Measurements from ENCODE around the gene SPAAR.
"Not testable (repeated sequence)": the region's sequence is repeated elsewhere in the genome, so short reads cannot be mapped to it uniquely, and the experiment has no call there.

Gene SPAAR

DNA sequence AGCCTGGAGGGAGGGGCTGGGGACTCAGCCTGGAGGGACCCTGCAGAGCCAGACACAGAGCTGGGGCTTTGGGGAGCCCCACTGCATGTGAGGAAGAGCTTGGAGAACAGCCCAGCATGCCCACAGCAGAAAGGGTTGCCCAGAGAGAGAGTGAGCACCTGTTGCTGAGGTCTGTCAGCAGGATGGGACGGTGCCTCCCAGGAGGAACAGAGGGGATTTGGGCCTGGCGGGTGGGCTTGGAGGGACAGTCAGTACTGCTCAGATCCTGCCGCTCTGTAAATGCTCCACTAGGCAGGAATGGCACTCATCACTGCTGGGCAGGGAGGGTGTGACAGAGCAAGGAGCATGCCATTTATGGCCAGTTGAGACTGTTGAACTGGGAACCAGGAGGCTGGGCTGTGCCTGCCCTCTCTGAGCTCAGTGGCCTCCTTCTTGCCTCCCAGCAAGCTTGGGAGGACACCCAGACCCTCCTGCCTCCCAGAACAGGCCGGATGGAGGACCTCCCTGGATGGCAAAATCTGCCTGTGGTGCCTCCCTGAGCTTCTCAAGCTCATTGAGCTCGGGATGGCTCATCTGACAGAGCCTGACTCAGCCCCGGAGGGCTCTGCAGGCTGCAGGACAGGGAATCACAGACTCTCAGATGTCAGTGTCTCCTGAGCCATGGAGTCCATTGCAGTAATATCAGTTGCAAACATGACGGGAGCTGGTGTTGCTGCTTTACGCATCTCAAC is 4.1 kb upstream of the SPAAR start:
- DNase-seq, result no peak

DNA sequence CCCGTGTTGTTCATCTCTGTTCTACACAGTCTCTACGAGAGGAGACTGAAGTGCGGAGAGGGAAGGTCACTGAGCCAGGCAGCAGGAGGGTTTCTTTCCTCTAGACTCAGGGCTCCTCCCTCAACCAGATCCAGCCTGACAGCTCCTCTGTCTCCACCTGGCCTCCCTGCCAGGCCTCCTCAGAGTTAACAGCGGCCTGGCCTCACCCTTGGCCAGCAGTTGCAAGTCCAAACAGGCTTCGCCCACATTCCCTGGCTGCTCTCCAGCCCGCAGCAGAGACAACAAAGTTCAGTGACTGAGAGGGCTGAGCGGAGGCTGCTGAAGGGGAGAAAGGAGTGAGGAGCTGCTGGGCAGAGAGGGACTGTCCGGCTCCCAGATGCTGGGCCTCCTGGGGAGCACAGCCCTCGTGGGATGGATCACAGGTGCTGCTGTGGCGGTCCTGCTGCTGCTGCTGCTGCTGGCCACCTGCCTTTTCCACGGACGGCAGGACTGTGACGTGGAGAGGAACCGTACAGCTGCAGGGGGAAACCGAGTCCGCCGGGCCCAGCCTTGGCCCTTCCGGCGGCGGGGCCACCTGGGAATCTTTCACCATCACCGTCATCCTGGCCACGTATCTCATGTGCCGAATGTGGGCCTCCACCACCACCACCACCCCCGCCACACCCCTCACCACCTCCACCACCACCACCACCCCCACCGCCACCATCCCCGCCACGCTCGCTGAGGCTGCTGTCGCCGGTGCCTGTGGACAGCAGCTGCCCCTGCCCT is 3.2 kb upstream of the SPAAR start, which contains the start of gene HRCT1:
Gene HRCT1, plus strand, starts transcription at position 291 of the 768 bp plus-strand sequence. Its CDS starts 86 bp downstream, at position 377.
- no peak for DNase-seq

DNA sequence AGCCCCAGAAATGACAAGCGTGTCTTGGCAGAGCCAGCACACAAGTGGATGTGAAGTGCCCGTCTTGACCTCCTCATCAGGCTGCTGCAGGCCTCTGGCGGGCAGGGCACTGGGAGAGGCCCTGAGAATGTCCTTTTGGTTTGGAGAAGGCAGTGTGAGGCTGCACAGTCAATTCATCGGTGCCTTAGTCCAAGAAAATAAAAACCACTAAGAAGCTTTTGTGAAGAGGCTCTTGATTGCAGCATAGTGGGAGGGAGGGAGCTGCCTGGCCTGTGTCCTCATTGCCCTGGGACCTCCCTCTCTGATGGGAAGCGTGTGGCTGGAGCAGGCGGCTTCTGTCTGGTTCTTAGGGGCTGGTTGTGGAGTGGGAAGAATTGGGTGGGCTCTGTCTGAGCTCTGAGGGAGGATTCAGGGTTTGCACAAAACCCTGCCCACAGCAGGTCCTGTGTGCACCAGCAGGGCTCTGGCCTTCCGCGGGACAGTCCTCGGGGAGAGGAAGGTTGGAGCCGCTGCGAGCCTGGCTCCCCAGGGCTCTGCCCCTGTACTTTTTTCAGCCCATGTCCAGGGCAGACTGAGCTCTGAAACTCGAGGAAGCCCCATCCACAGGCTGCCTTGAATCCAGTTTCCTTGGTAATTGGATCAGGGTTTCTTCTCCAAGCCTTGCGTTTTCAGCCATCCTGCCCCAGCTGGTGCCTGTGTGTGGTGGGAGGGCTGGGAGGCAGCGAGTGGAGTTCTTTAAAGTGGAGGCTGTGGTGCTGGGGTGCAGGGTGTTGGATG is 2.2 kb upstream of the SPAAR start:
- no peak for DNase-seq

DNA sequence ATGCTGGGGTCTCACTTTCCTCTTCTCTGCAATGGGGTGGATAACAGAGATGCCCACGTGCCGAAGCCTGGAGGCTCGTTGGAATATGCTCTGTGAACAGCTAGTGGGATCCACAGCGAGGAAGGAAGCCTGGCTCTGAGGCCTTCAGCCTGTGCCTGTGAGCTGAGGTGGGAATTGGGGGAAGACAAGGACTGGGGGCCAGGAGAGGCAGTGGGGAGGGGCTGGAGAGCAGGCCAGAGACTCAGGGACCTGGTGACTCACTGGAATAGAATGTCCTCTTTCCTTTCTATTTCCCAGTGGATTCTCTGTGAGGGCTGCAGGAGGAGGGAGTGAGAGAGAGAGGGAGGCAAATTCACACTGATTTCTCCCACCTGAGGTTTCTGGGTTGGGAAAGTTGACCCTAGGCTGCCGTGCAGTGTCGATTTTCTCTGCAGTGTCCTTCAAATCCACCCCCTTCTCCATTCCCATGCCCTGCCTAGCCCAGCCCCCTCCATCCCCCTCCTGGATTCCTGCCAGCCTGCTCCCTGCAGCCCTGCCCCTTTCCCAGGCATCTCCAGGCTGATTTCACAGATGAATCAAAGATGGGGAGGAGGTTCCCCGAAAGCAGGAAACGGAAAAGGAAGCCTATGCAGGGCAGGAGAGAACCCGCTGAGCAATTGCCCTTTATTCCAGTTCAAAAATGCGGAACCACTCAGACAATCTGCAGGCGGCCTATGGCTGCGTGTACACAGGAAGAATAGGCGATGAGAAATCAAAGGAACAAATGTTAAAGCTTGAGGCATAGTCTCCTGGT is 1.4 kb upstream of the SPAAR start:
- DNase-seq, result no peak

DNA sequence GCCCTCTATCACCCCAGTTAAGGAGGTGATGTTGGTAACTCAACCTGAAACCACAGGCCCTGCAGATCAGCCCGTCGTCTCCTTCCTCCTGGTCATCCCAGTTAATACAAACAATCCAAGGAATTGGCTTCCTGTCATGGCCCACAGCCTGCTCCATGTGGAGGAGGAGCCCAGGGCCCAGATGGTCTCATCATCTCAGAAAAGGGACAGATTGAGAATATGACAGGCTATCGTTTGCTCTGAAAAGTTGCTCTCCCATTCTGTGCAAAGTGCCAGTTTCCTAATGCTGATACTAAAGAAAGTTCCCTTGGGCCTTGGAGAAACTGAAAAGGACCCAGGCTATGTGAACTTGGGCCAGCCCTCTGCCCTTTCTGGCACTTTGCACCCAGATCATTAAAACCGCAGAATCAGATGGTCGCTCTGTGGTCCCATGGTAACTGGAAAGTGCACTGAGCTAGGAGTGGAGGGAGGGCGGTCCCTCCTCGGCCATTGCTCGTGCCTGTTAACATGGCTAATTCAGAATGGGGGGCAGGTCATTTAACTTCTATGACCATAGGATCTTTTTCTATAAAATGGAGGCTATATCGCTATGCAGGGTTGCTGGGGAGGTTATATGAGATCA is 675 bp upstream of the SPAAR start:
- no peak for DNase-seq

DNA sequence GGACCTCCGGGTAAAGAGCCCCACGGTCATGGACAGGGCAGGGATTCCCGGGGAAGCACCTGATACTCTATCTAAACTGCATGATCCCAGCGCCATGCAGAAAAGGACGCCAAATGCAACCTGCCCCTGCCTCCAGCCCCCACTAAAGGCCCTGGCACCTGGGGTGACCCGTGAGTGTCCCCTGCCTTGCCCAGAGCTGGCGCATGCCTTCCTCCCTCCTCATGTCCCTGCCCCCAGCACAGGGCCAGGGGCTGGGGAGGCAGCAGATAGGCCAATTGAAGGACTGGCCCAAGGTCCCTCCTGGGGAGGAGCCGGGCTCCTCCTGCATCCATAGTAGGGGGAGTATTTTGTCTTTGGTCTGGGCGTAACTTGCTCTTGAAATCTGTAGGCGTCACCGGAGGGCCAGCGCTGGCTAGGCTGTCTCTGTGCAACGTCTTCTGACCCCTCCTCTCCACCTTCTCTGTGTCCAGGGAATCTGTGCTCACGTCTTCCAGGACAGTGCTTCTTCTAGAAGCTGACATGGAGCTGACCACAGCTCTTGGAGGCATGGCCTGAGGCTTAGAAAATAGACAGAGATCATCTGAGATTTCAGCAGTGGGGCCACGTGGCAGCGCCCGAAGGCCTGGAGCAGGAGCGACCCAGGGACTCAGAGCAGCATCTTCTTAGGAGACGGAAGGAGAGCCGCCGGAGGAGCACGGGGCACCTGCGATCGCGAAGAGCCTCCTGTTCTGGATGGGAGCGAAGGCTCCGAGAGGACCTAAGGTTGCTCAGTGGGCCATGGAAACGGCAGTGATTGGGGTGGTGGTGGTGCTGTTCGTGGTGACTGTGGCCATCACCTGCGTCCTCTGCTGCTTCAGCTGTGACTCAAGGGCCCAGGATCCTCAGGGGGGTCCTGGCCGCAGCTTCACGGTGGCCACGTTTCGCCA is 660 bp downstream of the SPAAR start:
- no peak for DNase-seq

DNA sequence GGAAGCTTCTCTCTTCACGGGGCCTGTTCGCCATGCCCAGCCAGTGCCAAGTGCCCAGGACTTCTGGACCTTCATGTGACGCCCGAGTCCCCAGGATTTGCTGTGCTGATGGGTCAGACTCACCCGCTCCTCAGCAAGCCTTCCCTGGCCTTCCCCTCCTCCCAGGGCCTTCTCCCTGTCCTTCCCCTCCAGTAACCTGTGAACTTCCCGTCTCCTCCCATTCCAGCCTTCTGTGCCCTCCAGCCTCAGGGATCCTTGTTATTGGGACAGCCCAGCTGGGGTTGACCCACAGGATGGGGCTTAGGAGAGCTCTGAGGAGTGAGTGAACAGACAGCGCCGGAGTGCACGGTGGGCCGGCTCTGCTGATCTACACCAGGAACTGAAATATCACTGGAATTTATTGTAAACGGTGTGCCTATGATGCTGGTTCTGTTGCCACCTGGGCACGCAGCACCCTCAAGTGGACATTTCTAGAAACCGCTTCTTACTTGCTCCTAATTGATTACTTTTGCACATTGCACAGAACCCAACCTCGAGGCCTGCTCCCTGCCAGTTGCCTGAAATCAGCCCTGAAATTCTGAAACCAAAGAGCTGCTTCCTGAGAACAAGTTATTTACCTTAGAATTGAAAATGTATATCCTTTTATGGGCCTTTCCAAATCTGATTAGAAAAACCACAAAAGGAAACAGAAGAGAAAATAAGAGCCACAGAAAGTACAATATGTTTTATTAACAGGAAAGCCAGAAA is 1.5 kb downstream of the SPAAR start:
- no peak for DNase-seq

DNA sequence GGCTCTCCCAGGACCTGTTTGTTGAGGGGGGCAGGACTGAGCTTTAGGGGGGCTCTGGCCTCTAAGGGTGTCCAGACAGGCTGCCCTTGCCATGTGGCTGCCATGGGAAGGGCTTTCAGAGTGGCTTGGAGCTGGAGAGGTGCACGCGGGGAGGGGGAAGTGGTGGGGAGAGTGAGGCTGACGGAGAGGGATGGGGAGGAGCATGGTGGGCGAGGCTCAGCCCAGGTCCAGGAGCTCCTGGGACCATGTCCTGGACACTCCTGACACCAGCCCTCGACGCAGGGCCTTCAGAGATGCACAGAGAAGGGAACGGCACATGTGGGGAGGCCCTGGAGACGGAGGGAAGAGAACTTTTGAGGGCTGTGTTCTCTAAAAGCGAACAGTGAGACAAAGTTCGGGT is 2.4 kb downstream of the SPAAR start:
- DNase-seq, result no peak

DNA sequence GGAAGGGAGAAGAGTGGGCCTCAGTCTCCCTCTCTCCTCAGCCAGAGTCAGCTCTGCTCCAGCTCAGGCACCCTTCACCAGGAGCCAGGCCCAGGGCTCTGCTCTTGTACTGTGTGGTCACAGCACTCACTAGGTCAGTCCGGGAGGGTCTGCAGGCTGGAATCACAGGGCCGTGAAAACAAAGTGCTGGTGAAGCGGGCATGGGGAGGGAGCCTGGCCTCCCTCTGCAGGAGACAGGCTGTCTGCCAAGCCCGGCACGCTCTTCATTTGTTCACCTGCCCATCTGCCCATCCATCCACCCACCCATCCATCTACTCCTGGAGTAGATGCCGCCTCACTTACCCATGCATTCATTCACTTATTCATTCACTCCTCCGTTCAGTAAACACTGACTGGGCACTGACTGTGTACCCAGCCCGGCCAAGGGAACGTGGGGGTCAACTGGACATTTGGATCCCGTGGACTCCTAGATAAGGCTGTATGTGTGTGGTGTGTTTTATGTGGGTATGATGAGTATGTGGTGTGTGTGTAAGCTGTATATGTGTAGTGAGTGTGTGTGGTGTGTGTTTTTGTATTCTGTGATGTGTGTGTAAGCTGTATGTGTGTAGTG is 3.6 kb downstream of the SPAAR start:
- no peak for DNase-seq

DNA sequence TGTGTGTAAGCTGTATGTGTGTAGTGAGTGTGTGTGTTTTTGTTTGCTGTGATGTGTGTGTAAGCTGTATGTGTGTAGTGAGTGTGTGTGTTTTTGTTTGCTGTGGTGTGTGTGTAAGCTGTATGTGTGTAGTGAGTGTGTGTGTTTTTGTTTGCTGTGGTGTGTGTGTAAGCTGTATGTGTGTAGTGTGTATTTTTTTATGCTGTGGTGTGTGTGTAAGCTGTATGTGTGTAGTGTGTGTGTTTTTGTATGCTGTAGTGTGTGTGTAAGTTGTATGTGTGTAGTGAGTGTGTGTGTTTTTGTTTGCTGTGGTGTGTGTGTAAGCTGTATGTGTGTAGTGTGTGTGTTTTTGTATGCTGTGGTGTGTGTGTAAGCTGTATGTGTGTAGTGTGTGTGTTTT is 4.1 kb downstream of the SPAAR start:
- not testable (repeated sequence) for DNase-seq

DNA sequence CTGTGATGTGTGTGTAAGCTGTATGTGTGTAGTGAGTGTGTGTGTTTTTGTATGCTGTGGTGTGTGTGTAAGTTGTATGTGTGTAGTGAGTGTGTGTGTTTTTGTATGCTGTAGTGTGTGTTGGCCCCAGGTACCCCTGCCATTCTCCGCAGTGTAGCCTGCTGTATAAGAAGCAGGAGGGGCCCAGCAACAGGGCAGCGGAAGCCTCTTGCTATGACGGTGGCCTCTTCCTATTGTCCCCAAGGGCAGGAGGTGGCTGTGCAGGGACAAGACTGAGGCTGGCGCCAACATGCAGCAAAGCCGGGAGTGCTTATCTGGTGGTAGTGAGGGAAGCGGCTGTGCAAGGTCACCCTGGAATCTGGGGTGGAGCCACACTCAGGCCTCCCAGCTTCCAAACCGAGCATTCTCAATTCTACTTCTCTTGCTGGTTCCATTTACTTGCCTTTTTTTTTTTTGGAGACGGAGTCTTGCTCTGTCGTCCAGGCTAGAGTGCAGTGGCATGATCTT is 5.1 kb downstream of the SPAAR start:
- DNase-seq, result no peak

DNA sequence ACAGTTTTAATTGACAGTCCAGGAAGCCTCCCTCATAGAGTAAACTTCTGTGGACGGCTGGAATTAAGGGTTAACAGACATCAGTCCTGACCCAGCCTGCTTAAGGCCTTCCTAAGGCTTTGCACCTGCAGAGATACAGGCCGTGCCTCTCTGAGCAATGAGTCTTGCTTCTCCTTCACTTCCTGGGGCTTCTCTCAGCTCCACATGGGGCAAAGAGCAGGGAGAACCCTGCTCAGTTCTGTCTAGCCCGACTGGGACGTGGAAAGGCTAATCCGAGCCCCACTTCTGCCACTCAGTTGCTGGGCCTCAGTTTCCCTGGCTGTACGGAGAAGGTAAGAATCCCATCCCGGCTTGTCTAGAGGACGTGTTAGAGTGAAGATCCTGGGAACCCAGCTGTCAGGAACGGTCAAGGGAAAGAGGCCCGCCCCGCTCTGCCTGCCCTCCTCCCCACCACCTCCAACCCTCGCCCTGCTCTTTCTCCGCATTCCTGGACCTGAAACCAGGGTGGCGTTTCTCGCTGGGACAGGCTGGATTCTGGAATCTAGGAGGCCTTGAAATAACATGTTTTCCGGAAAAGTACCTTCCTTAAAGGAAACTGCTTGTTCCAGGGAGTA is 6.5 kb downstream of the SPAAR start:
- DNase-seq, result no peak

DNA sequence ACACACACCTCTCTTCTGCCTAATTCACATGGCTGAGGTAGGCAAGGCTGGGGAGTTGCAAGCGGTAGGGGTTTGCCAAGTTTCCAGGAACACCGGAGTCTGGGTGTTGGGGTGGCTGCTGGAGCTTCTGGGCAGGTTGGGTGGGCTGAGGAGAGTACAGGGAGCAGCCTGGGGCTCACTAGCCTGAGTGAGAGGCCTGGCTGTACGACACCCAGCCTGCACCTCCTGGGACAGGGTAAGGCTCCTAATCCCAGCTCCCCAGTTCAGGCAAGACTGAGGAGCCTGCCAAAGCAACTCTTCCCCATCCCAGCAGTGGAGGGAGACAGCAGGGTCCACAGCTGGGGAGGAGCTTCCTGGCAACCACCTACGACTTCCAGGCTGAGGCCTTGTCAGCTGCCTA is 8.0 kb downstream of the SPAAR start:
- DNase-seq, result no peak

DNA sequence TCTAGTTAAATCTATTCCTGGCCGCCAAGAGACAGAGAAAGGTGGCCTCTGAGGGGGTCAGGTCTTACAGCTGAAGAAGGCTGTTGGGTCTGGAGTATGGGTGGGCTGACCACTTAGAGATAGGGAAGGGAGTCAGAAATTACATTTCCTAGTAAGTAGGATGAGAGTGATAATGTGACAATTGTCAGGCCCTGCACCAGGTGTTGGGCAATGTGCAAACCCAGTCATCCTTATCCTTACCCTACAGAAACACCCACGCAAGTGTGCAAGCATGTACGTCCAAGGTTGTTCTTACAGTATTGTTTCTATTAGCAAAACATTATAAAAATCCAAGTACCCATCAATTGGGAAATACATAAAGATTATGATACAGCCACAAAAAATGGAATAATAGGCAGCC is 9.5 kb downstream of the SPAAR start:
- no peak for DNase-seq

DNA sequence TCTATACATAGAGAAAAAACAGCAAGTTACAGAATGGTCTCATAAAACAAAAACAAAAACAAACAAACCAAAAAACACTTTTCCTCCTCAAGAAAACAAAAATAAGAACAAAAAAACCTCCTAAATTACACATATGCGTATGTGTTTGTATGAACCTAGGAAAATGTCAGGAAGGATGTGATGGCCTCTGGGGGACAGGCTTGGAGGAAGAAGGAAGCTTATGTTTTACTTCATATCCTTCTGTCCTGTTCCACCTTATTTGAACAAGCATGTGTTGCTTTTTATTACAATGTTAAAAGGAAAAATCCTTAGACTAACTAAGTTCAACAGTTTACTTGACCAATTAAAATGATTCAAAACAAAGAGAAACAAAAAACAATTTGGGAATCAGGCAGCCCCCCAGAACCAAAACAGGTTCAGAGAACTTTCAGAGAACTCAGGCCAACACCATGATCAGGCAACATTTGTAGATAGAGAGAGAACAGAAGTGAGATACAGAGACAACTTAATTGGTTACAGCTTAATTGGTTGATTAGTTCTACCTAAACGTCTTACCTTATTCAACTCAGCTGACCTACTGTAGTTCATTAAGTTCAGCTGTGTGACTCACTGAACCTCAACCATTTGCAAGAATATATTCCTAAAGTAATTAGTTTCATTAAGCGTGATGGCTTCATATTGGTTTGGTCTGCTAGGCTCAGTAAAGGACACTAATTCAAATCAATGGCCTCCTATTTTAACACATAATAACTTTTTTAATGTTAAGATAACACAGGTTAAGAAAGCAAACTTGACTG is 10.1 kb downstream of the SPAAR start:
- no peak for DNase-seq

DNA sequence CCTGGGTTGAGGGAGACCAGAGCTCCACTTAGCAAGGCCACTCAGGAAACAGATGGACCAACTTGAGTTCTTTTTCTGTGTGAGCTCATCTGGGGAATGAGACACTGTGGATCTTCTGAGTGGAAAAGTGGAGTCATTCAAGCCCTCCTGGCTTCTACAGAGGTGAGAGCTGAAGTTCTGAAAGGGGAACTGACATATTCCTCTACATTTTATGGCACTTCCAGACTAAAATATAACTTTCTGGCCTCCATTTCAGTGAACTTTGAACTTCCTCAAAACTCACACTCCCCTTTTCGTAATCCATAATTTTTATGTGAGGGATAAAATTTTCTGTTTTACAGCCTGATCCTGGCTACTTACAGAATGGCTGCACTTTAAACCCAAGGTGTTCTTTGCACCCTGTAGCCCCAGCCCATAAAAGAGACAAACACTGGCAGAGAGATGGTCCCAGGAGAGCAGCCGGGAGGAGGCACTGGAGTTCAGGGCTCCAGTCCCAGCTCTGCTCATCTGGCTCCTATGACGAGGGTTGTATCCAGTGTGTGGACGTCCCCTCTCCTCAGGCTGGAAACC is 10.8 kb downstream of the SPAAR start:
- DNase-seq, result no peak

DNA sequence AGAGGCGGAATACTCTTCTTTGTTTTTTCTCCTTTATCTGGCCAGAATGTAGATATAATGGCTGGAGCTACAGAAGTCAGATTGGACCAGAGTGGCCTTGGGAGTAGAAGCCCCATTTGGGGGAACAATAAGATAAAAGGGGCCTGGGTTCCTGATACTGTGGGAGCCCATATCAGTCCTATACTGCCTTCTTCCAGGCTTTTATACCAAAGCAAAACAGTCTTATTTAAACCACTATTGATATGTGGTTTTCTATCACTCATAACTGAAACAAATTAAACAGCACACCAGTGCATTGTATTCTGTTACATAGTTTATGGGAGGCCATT is 14.3 kb downstream of the SPAAR start:
- DNase-seq, result no peak
